Kidney glomerular epithelial cell (primary cell): Measurements from ENCODE around the gene OR7A17.

Experiments used
- DNase-seq: peaks from one replicate; lab custom pipeline; 2025; lab: John Stamatoyannopoulos, UW

The OR7A17 gene

DNA sequence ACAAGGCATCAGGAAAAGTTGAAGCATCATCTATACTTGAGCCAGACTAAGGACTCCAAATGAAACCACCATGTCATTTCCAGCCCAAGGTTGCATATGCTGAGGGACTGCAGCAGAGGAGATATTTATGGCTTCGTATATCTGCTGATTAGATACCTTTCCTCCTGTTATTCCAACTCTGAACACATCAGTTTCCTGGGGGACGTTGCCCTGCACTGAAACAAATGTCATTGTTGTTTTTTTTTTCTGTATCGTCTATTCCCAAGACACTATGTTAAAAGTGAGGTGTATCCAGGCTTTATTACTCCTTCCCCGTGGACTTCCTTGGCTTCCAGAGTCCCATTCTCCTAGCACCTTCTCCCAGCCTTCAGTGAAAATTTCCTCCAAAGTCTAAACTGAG, at the start of gene OR7A17:
TSS of gene OR7A17 (minus strand) at position 101 of the 400 bp plus-strand sequence. CDS start 4,777 bp downstream, outside the sequence.
- DNase-seq, result no peak

DNA sequence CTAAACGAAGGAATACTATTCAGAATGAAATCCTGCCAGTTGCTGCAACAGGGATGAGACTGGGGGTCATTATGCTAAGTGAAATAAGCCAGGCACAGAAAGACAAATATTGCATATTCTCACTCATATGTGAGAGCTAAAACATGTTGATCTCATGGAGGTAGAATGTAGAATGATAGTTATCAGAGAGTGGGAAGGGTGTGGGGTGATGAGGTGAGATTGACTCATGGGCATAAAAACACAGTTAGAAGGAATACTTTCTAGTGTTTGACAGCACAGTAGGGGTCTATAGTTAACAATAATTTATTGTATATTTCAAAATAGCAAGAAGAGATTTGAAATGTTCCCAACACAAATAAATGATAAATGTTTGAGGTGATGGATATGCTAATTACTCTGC, 47.6 kb upstream of the OR7A17 start:
- DNase-seq, result no peak

DNA sequence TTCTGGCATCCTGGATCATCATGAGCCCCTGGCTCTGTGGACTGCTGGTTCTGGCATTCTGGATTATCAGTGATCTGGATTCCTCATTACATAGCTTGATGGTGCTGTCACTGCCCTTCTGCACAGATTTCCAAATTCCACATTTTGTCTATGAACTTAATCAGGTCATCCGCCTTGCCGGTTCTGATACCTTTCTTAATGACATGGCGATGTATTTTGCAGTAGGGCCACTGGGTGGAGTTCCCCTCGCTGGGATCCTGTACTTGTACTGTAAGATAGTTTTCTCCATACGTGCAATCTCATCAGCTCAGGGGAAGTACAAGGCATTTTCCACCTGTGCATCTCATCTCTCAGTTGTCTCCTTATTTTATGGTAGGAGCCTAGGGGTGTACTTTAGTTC, 30.9 kb upstream of the OR7A17 start:
- DNase-seq, result no peak

DNA sequence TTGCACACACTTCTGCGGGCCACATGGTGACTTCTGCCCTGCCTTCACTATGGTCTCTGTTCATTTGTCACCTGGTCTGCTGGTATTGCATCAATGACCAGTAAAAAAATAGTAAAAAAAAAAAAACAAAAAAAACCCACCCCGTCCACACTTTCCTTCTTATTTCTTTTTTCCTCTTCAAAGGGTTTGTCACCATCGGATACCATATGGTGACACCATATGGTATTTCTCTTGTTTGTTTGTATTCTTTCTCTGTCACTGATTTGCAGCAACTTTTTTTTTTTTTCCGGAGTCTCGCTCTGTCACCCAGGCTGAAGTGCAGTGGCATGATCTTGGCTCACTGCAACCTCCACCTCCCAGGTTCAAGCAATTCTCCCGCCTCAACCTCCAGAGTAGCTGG, 29.2 kb upstream of the OR7A17 start:
- DNase-seq, result no peak

DNA sequence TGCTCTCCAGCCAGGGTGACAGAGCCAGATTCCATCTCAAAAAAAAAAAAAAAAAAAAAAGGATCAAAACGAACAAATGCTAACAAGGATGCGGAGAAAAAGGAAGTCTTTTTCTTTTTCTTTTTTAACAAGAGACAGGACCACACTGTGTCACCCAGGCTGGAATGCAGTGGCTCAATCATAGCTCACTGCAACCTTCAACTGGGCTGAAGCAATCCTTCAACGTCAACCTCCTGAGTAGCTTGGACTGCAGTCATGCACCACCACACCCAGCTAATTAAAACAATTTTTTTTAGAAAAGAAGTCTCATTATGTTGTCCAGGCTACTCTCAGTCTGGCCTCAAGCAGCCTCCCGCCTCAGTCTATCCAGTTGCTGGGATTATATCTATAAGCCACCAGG, 20.8 kb upstream of the OR7A17 start:
- DNase-seq, result no peak

DNA sequence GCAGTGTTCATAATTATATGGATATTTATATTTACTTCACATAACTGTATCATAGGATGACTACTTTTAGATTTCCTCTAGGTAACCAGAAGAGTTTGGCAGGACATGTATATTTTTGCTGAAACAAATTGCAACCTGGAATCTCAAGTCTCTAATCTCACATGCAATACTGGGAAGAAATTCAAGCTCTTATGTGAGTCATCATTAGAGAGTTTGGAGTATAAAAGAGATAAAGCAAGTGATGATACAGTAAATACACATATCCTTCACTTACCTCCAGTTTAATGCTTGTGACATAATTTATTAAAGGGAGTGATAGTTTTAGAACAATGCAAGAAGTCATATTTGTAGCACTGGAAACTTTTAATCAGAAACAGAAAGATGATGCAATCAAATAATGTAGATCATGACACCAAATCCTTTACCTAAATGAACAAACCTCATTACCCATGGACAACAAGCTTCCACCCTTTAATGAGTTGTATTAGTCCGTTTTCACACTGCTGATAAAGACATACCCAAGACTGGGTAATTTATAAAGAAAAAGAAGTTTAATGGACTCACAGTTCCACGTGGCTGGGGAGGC, 15.8 kb upstream of the OR7A17 start:
- DNase-seq, result no peak

DNA sequence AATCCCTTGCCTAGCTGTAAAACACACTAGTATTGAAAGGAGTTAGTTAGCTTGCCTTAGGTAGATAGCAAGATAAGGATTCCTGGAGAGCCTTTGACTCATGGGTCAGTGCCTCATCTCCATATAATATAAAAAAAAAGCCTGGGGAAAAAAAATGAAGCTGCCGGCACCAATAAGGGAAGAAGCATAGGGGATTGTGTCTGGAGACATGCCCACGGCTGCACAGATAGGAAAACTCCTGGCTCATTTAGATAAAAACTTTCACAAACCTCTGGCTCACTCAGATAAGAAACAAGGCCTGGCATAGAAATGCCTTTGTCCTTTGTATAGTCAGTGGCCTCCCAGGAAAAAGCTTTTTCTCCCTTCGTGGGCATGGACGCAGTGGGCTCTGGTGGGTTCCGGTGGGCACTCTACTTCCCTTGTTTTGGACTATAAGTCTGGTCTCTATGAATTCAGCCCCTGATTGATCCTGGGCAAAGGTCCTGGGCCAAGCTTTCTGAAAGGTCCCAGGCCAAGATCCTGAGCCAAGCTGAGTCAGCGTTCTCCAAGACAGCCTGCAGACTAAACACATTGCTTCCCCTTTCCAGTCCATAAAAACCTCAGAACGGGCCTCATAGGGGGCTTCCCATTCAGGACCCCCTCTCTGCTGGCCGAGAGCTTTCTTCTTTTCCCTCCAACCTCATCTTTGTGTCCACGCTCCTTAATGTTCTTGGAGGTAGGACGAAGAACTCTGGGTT, 4.9 kb upstream of the OR7A17 start:
- DNase-seq, result no peak

DNA sequence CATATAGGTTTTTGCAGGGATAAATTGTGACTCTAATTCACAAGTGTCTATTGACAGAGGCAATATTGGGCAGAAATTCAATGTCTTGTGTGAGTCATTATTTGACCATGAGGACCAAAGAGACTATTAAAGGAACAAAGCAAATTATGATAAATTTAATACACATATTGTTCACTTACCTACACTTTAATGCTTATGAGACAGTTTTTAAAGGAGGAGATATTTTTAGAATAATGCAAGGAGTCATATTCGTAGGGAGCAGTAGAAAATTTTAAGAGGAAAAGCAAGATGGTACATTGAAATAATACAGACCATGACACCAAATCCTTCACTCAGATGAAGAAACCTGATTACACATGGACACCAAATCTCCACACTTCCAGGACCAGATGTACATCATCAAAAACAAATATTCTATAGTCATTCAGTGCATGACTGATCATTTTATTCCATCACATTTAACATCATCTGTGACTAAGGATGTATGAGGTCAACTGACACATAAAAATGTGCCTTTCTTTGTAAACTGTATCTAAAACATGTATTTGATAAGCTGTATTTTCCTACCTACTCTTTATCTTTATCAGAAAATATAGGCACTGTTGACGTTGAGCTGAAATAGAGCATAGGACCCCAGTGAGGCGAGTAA, 4.2 kb upstream of the OR7A17 start:
- DNase-seq, result no peak

DNA sequence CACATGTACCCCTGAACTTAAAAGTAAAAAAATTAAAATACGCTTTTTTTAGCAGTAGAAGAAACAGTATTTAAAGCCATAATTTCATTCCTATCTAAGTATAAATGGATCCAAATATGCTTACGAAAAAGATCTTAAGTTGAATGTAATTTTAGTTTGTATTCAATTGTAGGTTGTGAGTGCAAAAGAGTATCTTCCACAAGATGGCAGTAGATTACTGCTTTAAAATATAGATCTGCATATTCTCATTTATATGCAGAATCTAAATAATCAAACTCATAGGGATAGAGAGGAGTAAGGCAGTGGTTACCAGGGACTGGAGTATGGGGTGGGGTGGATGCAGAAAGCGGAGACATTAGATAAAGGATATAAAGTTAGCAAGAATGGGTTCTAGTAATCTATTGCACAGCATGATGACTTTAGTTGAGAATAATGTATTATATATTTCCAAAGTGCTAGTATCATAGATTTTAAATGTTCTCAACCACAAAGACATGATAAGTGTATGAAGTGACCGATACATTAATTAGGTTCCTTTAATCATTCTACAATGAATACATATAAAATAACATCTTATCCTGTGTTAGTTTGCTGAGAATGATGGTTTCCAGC, 14.2 kb downstream of the OR7A17 start:
- no peak for DNase-seq

DNA sequence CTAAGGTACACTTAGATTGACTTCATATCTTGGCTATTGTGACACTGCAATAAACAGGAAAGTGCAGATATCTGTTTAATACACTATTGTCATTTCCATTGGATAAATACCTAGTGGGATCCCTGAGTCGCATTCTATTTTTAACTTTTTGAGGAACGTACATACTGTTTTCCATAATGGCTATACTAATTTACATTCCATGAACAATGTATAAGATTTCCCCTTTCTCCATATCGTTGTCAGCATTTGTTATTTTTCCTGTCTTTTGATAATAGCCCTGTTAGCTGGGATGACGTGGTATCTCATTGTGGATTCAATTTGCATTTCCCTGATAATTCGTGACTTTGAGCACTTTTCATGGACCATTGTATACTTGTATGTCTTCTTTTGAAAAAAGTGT, 17.4 kb downstream of the OR7A17 start:
- DNase-seq, result no peak

DNA sequence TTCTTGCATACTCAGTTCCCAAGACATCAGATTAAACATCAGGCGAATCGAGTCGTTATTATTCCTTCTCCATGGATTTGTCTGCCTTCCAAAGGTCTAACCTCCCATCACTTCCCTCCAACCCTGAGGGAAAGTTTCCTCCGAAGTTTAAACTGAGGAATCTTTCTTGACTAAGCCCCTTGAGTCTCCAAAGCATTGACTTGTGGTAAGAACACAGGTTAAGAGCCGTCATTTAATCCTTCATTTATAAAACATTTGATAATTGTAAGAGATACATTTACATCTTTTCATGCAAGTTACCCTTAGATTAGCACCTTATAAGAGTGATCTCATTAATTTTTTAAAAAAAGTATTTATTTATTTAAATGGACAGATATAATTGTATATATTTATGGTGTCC, 37.1 kb downstream of the OR7A17 start, which contains the start of gene OR7A10:
TSS of gene OR7A10 (minus strand) at position 101 of the 400 bp plus-strand sequence. CDS start 7,045 bp downstream, outside the sequence.
- no peak for DNase-seq

DNA sequence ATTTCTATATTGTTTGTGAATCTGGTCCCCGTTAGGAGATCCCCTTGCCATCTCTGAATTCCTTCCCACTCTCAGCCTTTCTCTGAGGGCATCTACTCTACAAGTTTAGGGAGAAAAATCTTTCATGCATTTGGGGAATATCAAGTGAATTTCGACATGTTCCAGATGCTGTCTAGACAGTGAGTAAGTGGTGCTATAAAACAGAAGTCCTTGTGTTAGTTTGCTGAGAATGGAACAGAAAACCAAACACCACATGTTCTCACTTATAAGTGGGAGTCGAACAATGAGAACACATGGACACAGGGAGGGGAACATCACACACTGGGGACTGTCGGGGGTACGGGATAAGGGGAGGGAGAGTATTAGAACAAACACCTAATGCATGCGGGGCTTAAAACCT, 42.4 kb downstream of the OR7A17 start:
- no peak for DNase-seq

DNA sequence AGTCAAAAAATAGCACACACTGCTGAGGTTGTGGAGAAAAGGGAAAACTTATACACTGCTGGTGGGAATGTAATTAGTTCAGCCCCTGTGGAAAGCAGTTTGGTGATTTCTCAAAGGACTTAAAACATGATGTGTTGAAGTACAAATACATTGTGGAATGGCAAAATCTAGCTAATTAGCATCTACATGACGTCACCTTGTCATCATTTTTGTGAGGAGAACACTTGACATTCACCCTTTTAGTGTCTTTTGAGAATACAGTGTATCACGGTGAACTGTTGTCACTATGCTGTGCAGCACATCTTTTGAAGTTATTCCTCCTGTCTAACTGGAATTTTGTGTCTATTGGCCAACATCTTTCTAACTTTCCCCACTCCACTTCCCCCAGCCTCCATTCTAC, 42.8 kb downstream of the OR7A17 start:
- DNase-seq, result no peak

DNA sequence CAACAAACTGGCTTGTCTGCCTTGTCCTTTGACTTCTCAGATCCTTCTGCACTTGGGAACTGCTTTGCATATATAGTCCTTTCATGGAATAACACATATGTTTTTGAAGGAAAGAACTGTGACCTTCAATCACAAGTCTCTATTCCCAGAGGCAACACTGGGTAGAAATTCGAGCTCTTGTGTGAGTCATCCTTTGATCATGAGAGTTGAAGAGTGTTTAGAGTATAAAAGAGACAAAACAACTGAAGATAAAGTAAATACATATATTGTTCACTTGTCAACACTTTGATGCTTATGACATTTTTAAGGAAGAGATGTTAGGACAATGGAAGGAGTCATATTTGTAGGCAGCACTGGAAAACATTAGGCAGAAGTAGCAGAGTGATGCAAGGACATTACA, 45.7 kb downstream of the OR7A17 start:
- DNase-seq, result no peak

DNA sequence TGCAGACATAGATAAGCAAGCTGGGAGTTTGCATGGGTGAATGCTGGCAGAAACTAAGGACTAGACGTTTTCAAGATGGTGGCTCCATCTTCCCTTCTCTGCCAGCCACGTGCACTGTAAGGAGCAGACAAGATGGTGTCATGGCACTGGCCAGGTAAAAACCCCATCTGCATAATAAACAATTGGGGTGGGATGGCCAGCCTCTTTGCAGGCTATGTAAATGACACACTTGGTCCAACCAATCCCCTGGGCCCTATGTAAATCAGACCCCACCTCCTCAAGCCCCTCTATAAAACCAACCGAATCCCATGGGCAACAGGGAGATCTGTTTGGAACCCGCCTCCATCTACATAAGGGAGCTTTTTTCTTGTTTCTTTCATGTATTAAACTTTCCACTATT, 48.5 kb downstream of the OR7A17 start:
- no peak for DNase-seq

DNA sequence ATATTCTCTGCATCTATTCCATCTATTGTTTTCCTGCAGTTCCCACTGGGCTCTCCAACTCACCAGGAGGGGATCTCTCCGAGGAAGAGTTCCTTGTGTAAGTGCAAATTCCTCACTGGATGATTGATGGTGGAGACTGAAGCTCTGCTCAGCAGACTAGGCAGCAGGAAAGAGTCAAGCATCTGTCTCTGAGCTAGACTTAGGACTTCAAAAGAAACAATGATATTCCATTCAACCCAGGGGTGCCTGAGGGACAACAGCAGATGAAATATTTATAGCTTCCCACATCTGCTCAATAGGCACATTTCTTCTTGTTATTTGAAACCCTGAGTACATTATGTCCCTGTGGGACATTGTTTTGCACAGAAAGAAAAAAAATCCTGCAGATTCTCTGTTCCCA, 50.9 kb downstream of the OR7A17 start, which contains the start of the genes OR7A5 and OR7C1:
TSS of gene OR7A5 (minus strand) at position 175 of the 400 bp plus-strand sequence. CDS start 6,944 bp downstream, outside the sequence.
TSS of gene OR7C1 (minus strand) at position 175 of the 400 bp plus-strand sequence. CDS start 35,049 bp downstream, outside the sequence.
- no peak for DNase-seq

DNA sequence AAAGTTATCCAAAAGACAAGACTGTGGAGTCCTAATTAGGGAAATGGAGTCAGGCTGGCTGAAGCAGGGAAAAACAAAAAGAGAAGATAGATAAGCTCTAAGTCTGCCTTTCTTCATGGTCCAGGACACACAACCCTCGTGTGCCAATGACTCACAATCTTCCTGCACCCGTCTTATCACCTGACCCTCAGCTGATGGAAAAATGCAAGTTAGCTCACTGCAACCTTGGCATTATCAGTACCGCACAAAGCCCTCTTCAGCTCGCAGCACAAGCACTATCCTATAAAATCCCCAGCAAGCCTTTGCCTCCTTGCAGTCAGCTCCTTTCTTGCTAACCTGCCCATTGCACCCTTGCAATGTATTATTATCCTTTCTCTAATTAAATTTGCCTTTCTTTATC, 55.2 kb downstream of the OR7A17 start:
- DNase-seq, result no peak
